A673 (cell line): ENCODE results near the gene FAM72D. TPM values are rescaled to one million over a fixed set of nuclear protein-coding genes. Genes with fewer than 3 reads are reported as not detected.
"Not testable (repeated sequence)": the region's sequence is repeated elsewhere in the genome, so short reads cannot be mapped to it uniquely, and the experiment has no call there.

Experiments used
- BruUV-seq: library from RNA; stranded (reverse); fragments of 400-500 nt; replicated peaks from 2 replicates; lab custom pipeline; 2021; lab: Mats Ljungman, UMichigan
- CTCF ChIA-PET: fragments of 300-600 bp; sonication (Branson Sonifier 250); formaldehyde crosslinking; loops from one replicate; lab custom pipeline; 2022; ENCODE audit warnings: antibody characterized with exemption; lab: Charles Lee
- POLR2A ChIA-PET: fragments of 300-600 bp; sonication (Branson Sonifier 250); formaldehyde crosslinking; loops from one replicate; lab custom pipeline; 2022; ENCODE audit warnings: antibody characterized with exemption; ENCODE audit not compliant: low non-redundant PET; lab: Charles Lee
- DNase-seq: peaks from one replicate; pipeline ENCODE4 v3.0.0-alpha.2; 2015; ENCODE audit warnings: low spot score
- H3K27ac ChIP-seq: fragments of 200-600 bp; sonication (generic); 2 replicates; pipeline ENCODE4 v1.5.1; 2016; ENCODE audit warnings: mixed run types, low read depth, mild to moderate bottlenecking, mixed read lengths, antibody characterized with exemption, low read length; ENCODE audit not compliant: poor library complexity, severe bottlenecking
- H3K27me3 ChIP-seq: fragments of 200-600 bp; sonication (generic); replicated peaks from 2 replicates; pipeline ENCODE4 v1.6.1; 2017; ENCODE audit warnings: mixed run types, low read depth, mild to moderate bottlenecking, mixed read lengths, antibody characterized with exemption, low read length; ENCODE audit not compliant: insufficient read depth, poor library complexity
- H3K36me3 ChIP-seq: fragments of 200-600 bp; sonication (generic); 2 replicates; pipeline ENCODE4 v1.6.1; 2016; ENCODE audit warnings: mixed run types, mild to moderate bottlenecking, mixed read lengths, antibody characterized with exemption, low read length; ENCODE audit not compliant: insufficient read depth, poor library complexity, severe bottlenecking
- H3K4me1 ChIP-seq: fragments of 200-600 bp; sonication (generic); 2 replicates; pipeline ENCODE4 v1.6.1; 2017; ENCODE audit warnings: mixed run types, mild to moderate bottlenecking, mixed read lengths, antibody characterized with exemption, low read length; ENCODE audit not compliant: insufficient read depth, poor library complexity, severe bottlenecking
- H3K4me3 ChIP-seq: fragments of 200-600 bp; sonication (generic); 2 replicates; pipeline ENCODE4 v1.5.1; 2016; ENCODE audit warnings: low read depth, mixed run types, mild to moderate bottlenecking, mixed read lengths, low read length; ENCODE audit not compliant: poor library complexity, severe bottlenecking
- H3K9me3 ChIP-seq: fragments of 200-600 bp; sonication (generic); 2 replicates; pipeline ENCODE4 v1.6.1; 2016; ENCODE audit warnings: mixed run types, low read depth, mild to moderate bottlenecking, mixed read lengths, antibody characterized with exemption, low read length; ENCODE audit not compliant: poor library complexity, severe bottlenecking
- intact Hi-C: fragments of 100-400 bp; cut with micrococcal nuclease; formaldehyde crosslinking; loops from one replicate; pipeline ENCODE4 v1.10.0; 2022; ENCODE audit not compliant: unreplicated experiment
- total RNA-seq: library from RNA; stranded (reverse); gene quantifications from 2 replicates; pipeline ENCODE4 v1.2.3, GENCODE V29; 2021

FAM72D gene
- total RNA-seq, 1 experiment from 2014 or later, result 8.6 TPM

- H3K4me1 ChIP-seq, POLR2A ChIA-PET, intact Hi-C loops, CTCF ChIA-PET, H3K36me3 ChIP-seq, H3K4me3 ChIP-seq, BruUV-seq, H3K27me3 ChIP-seq, DNase-seq, H3K27ac ChIP-seq, H3K9me3 ChIP-seq: not testable (repeated sequence)
Measured at GRCh38 chr1:145119842-145120241, 24.1 kb downstream of the FAM72D start.

GRCh38 chr1:145122344-145123061 lies 26.7 kb downstream of the FAM72D start:
- H3K27me3 ChIP-seq, H3K9me3 ChIP-seq, POLR2A ChIA-PET, DNase-seq, CTCF ChIA-PET, H3K4me3 ChIP-seq, intact Hi-C loops, BruUV-seq, H3K4me1 ChIP-seq, H3K36me3 ChIP-seq, H3K27ac ChIP-seq: not testable (repeated sequence)

GRCh38 chr1:145123062-145123395 lies 27.3 kb downstream of the FAM72D start:
- H3K27ac ChIP-seq, H3K4me1 ChIP-seq, H3K36me3 ChIP-seq, H3K4me3 ChIP-seq, DNase-seq, H3K27me3 ChIP-seq, POLR2A ChIA-PET, H3K9me3 ChIP-seq, intact Hi-C loops, BruUV-seq, CTCF ChIA-PET: not testable (repeated sequence)

GRCh38 chr1:145123992-145124641 lies 28.3 kb downstream of the FAM72D start:
- intact Hi-C loops, POLR2A ChIA-PET, H3K36me3 ChIP-seq, CTCF ChIA-PET, H3K27ac ChIP-seq, H3K27me3 ChIP-seq, H3K4me1 ChIP-seq, BruUV-seq, H3K4me3 ChIP-seq, H3K9me3 ChIP-seq, DNase-seq: not testable (repeated sequence)

- H3K9me3 ChIP-seq, CTCF ChIA-PET, POLR2A ChIA-PET, intact Hi-C loops, H3K27me3 ChIP-seq, DNase-seq, H3K4me1 ChIP-seq, H3K4me3 ChIP-seq, H3K36me3 ChIP-seq, BruUV-seq, H3K27ac ChIP-seq: not testable (repeated sequence)
Measured at GRCh38 chr1:145125112-145125511, 29.3 kb downstream of the FAM72D start.

- BruUV-seq, H3K27me3 ChIP-seq, POLR2A ChIA-PET: not testable (repeated sequence)
Measured at GRCh38 chr1:145127144-145127543, 31.4 kb downstream of the FAM72D start.

GRCh38 chr1:145128697-145129469 lies 33.1 kb downstream of the FAM72D start:
- DNase-seq, result peak; percentile 0
- H3K36me3 ChIP-seq, BruUV-seq, POLR2A ChIA-PET, H3K4me3 ChIP-seq, H3K9me3 ChIP-seq, CTCF ChIA-PET, intact Hi-C loops, H3K27me3 ChIP-seq, H3K27ac ChIP-seq, H3K4me1 ChIP-seq: not testable (repeated sequence)

More at GRCh38 chr1:145127144-145127543, 31.4 kb downstream of the FAM72D start:
- H3K27ac ChIP-seq, DNase-seq, H3K4me3 ChIP-seq, intact Hi-C loops, H3K4me1 ChIP-seq, H3K36me3 ChIP-seq, CTCF ChIA-PET, H3K9me3 ChIP-seq: not testable (repeated sequence)
